CD8-positive, alpha-beta memory T cell (primary cell): ENCODE measurements around the gene CEP83. TPM values are rescaled to one million over a fixed set of nuclear protein-coding genes. Genes with fewer than 3 reads are reported as not detected.
A peak's percentile ranks its signal among the peaks of the same experiment; 100 is the strongest.

Experiments used
- CTCF ChIA-PET: fragments of 350-600 bp; sonication (Branson Sonifier 250); formaldehyde crosslinking; loops from one replicate; lab custom pipeline; 2021; ENCODE audit warnings: antibody characterized with exemption; lab: Charles Lee
- POLR2A ChIA-PET: fragments of 350-600 bp; sonication (Branson Sonifier 250); formaldehyde crosslinking; loops from one replicate; lab custom pipeline; 2021; ENCODE audit warnings: antibody characterized with exemption; lab: Charles Lee
- DNase-seq, 5 donors: peaks; one replicate each; pipeline versions ENCODE4 v3.0.0 to v3.0.0-alpha.2; 2020 to 2022; ENCODE audit warnings: mixed read lengths in 1 of 5
- H3K27ac ChIP-seq: one replicate; pipeline ENCODE4 v1.7.0; 2013; ENCODE audit warnings: low read depth, mild to moderate bottlenecking, low read length, moderate library complexity
- H3K27me3 ChIP-seq: 2 replicates; pipeline ENCODE4 v1.7.0; 2013; ENCODE audit warnings: low read length, mild to moderate bottlenecking; ENCODE audit not compliant: insufficient read depth, poor library complexity, severe bottlenecking
- H3K36me3 ChIP-seq: 2 replicates; pipeline ENCODE4 v1.7.0; 2013; ENCODE audit warnings: mild to moderate bottlenecking, low read length, moderate library complexity; ENCODE audit not compliant: insufficient read depth
- H3K4me1 ChIP-seq: 2 replicates; pipeline ENCODE4 v1.7.0; 2013; ENCODE audit warnings: mild to moderate bottlenecking, low read length, moderate library complexity; ENCODE audit not compliant: insufficient read depth
- H3K4me3 ChIP-seq: 2 replicates; pipeline ENCODE4 v1.7.0; 2013; ENCODE audit warnings: mild to moderate bottlenecking, low read length
- H3K9me3 ChIP-seq: 2 replicates; pipeline ENCODE4 v1.7.0; 2013; ENCODE audit warnings: mild to moderate bottlenecking, low read length
- H3K27ac Mint-ChIP-seq, 8 donors: one replicate each; pipeline ENCODE4 v1.8.0; 2020 to 2021; ENCODE audit warnings: mixed read lengths in 8 of 8, mild to moderate bottlenecking in 6 of 8, inconsistent platforms in 3 of 8, moderate library complexity in 3 of 8
- H3K27me3 Mint-ChIP-seq, 2 donors: one replicate each; pipeline ENCODE4 v1.8.0; 2020 to 2021; ENCODE audit warnings: mixed read lengths in 2 of 2, mild to moderate bottlenecking in 1 of 2, moderate library complexity in 1 of 2
- H3K36me3 Mint-ChIP-seq, 3 donors: one replicate each; pipeline ENCODE4 v1.8.0; 2020 to 2021; ENCODE audit warnings: mixed read lengths in 3 of 3, inconsistent platforms in 1 of 3, mild to moderate bottlenecking in 1 of 3
- H3K4me1 Mint-ChIP-seq, 3 donors: one replicate each; pipeline ENCODE4 v1.8.0; 2020 to 2021; ENCODE audit warnings: mixed read lengths in 3 of 3, inconsistent platforms in 1 of 3, mild to moderate bottlenecking in 1 of 3
- H3K4me3 Mint-ChIP-seq, 7 donors: one replicate each; pipeline ENCODE4 v1.8.0; 2020 to 2021; ENCODE audit warnings: mixed read lengths in 7 of 7, mild to moderate bottlenecking in 6 of 7, moderate library complexity in 4 of 7, inconsistent platforms in 2 of 7
- H3K9me3 Mint-ChIP-seq, 5 donors: one replicate each; pipeline ENCODE4 v1.8.0; 2020 to 2022; ENCODE audit warnings: mixed read lengths in 5 of 5, mild to moderate bottlenecking in 3 of 5, moderate library complexity in 2 of 5, inconsistent platforms in 1 of 5
- polyA plus RNA-seq: library from polyadenylated mRNA; unstranded; fragments of 300-500 nt; fragmentation: Illumina TruSeq; gene quantifications from one replicate; pipeline ENCODE4 v1.2.3, GENCODE V29; 2021
- total RNA-seq, 2 experiments: library from RNA; stranded (reverse); gene quantifications; one replicate each; pipeline ENCODE4 v1.2.3, GENCODE V29; 2021

The CEP83 gene
- total and polyA plus RNA-seq, 3 experiments from 2014 or later, result 5.2 to 25.8 (median 25.7) TPM

- H3K27ac Mint-ChIP-seq, result peak overlapping the region; percentile 84 to 100 (median 99)
- POLR2A ChIA-PET, result no interaction called here
- peaks cover 0 to 7% of the 10 kb centered on the region in 2 donors for H3K27me3 Mint-ChIP-seq
These were observed 195.6 kb downstream of the CEP83 start for GRCh38 chr12:94263905-94264561.

GRCh38 chr12:94263011-94263811 lies 196.5 kb downstream of the CEP83 start:
- peak; percentile 28 to 72 (median 58) for DNase-seq
- Histone ChIP-seq H3K27me3 (no peaks in the 10 kb centered on the region), H3K4me3 (peak overlapping the region; percentile 70), H3K27ac (peak overlapping the region; percentile 75), H3K9me3 (no peaks in the 10 kb centered on the region), H3K36me3 (no peaks in the 10 kb centered on the region), H3K4me1 (peaks cover 24% of the 10 kb centered on the region)
- ChIA-PET POLR2A (interaction anchor here (0.6 to 2.3 kb wide), 7 partner anchors 8 to 196 kb away, joined by 3 to 20 read pairs (median 3); partner anchors contain the start of gene PLXNC1), CTCF (interaction anchor here (0.9 to 2.0 kb wide), 8 partner anchors 10 to 162 kb away, joined by 3 to 10 read pairs (median 4); partner anchors contain the start of gene PLXNC1)
- H3K4me3 Mint-ChIP-seq, result peak overlapping the region; percentile 96 to 99 (median 97)
- peak overlapping the region; percentile 98 to 100 (median 99) for H3K27ac Mint-ChIP-seq
- peaks cover 0 to 7% of the 10 kb centered on the region in 2 donors for H3K27me3 Mint-ChIP-seq
- no peaks in the 10 kb centered on the region for H3K9me3 Mint-ChIP-seq
- peaks cover 11 to 46% (median 21%) of the 10 kb centered on the region in 3 donors for H3K36me3 Mint-ChIP-seq
- peaks cover 39 to 55% (median 52%) of the 10 kb centered on the region in 3 donors for H3K4me1 Mint-ChIP-seq

More at GRCh38 chr12:94263905-94264561, 195.6 kb downstream of the CEP83 start:
- peaks cover 13 to 49% (median 23%) of the 10 kb centered on the region in 3 donors for H3K36me3 Mint-ChIP-seq
- H3K4me3 Mint-ChIP-seq, result peak overlapping the region; percentile 50 to 99 (median 97)
- DNase-seq, result no peak
- Histone ChIP-seq H3K4me3 (no peak overlapping the region), H3K4me1 (peaks cover 24% of the 10 kb centered on the region), H3K27me3 (no peaks in the 10 kb centered on the region), H3K36me3 (no peaks in the 10 kb centered on the region), H3K27ac (no peak overlapping the region), H3K9me3 (no peaks in the 10 kb centered on the region)
- H3K9me3 Mint-ChIP-seq, result no peaks in the 10 kb centered on the region
- CTCF ChIA-PET, result no interaction called here
- H3K4me1 Mint-ChIP-seq, result peaks cover 43 to 60% (median 59%) of the 10 kb centered on the region in 3 donors

GRCh38 chr12:94262228-94263010 lies 197.2 kb downstream of the CEP83 start:
- Mint-ChIP-seq H3K4me3 (peak overlapping the region; percentile 96 to 99 (median 97)), H3K27me3 (peaks cover 0 to 7% of the 10 kb centered on the region in 2 donors), H3K36me3 (peaks cover 10 to 43% (median 20%) of the 10 kb centered on the region in 3 donors), H3K9me3 (no peaks in the 10 kb centered on the region), H3K4me1 (peaks cover 32 to 47% (median 44%) of the 10 kb centered on the region in 3 donors), H3K27ac (peak overlapping the region; percentile 98 to 100 (median 99))
- Histone ChIP-seq H3K4me1 (peaks cover 24% of the 10 kb centered on the region), H3K4me3 (peak overlapping the region; percentile 70), H3K27me3 (no peaks in the 10 kb centered on the region), H3K36me3 (no peaks in the 10 kb centered on the region), H3K9me3 (no peaks in the 10 kb centered on the region), H3K27ac (peak overlapping the region; percentile 75)
- peak; percentile 55 to 87 (median 75) for DNase-seq
- ChIA-PET POLR2A (interaction anchor here (0.6 to 2.3 kb wide), 9 partner anchors 9 to 197 kb away, joined by 3 to 20 read pairs (median 3); partner anchors contain the start of gene PLXNC1), CTCF (interaction anchor here (0.9 to 2.0 kb wide), 8 partner anchors 9 to 162 kb away, joined by 3 to 10 read pairs (median 4); partner anchors contain the start of gene PLXNC1)

- peak overlapping the region; percentile 70 for H3K4me3 ChIP-seq
- H3K27me3 ChIP-seq, result no peaks in the 10 kb centered on the region
- CTCF ChIA-PET, result interaction anchor here (1.4 to 2.0 kb wide), 5 partner anchors 20 to 160 kb away, joined by 4 to 10 read pairs (median 5); partner anchors contain the start of gene PLXNC1
- peaks cover 24% of the 10 kb centered on the region for H3K4me1 ChIP-seq
- H3K4me3 Mint-ChIP-seq, result peak overlapping the region; percentile 96 to 99 (median 97)
- H3K36me3 ChIP-seq, result no peaks in the 10 kb centered on the region
- peaks cover 29 to 41% (median 39%) of the 10 kb centered on the region in 3 donors for H3K4me1 Mint-ChIP-seq
- peak overlapping the region; percentile 98 to 100 (median 99) for H3K27ac Mint-ChIP-seq
- no peaks in the 10 kb centered on the region for H3K9me3 ChIP-seq
- no peaks in the 10 kb centered on the region for H3K9me3 Mint-ChIP-seq
- POLR2A ChIA-PET, result interaction anchor here (0.7 to 2.3 kb wide), 3 partner anchors 54 to 113 kb away, joined by 4 to 20 read pairs (median 10); partner anchors contain the start of gene PLXNC1
- H3K27ac ChIP-seq, result no peak overlapping the region
- no peak for DNase-seq
- peaks cover 10 to 38% (median 17%) of the 10 kb centered on the region in 3 donors for H3K36me3 Mint-ChIP-seq
- H3K27me3 Mint-ChIP-seq, result peaks cover 0 to 7% of the 10 kb centered on the region in 2 donors
These were observed 197.9 kb downstream of the CEP83 start for GRCh38 chr12:94261786-94262185.

- ChIA-PET CTCF (no interaction called here), POLR2A (no interaction called here)
- peaks cover 10 to 36% (median 16%) of the 10 kb centered on the region in 3 donors for H3K36me3 Mint-ChIP-seq
These were observed 198.5 kb downstream of the CEP83 start for GRCh38 chr12:94261119-94261518.

GRCh38 chr12:94260717-94261116 lies 198.9 kb downstream of the CEP83 start:
- peak overlapping the region in 1 of 7 donors; percentile 48 for H3K4me3 Mint-ChIP-seq
- H3K9me3 Mint-ChIP-seq, result no peaks in the 10 kb centered on the region
- H3K4me1 ChIP-seq, result peaks cover 24% of the 10 kb centered on the region
- peaks cover 5% of the 10 kb centered on the region for H3K36me3 ChIP-seq
- no peaks in the 10 kb centered on the region for H3K27me3 ChIP-seq
- CTCF ChIA-PET, result interaction anchor here (0.6 to 1.0 kb wide), 2 partner anchors 17 to 112 kb away, joined by 3 to 4 read pairs; no protein-coding TSS in a partner anchor
- peaks cover 10 to 36% (median 15%) of the 10 kb centered on the region in 3 donors for H3K36me3 Mint-ChIP-seq
- POLR2A ChIA-PET, result no interaction called here
- H3K9me3 ChIP-seq, result no peaks in the 10 kb centered on the region
- H3K4me3 ChIP-seq, result no peak overlapping the region
- H3K4me1 Mint-ChIP-seq, result peaks cover 25 to 34% (median 34%) of the 10 kb centered on the region in 3 donors
- no peak overlapping the region for H3K27ac ChIP-seq
- peak overlapping the region in 6 of 8 donors; percentile 17 to 99 (median 48) for H3K27ac Mint-ChIP-seq
- peaks cover 0 to 7% of the 10 kb centered on the region in 2 donors for H3K27me3 Mint-ChIP-seq
- DNase-seq, result no peak

More at GRCh38 chr12:94261119-94261518, 198.5 kb downstream of the CEP83 start:
- H3K27me3 ChIP-seq, result no peaks in the 10 kb centered on the region
- peaks cover 1% of the 10 kb centered on the region for H3K36me3 ChIP-seq
- H3K27ac Mint-ChIP-seq, result peak overlapping the region in 7 of 8 donors; percentile 40 to 100 (median 63)
- no peak overlapping the region for H3K4me3 ChIP-seq
- H3K4me1 Mint-ChIP-seq, result peaks cover 28 to 38% (median 38%) of the 10 kb centered on the region in 3 donors
- H3K4me3 Mint-ChIP-seq, result peak overlapping the region in 3 of 7 donors; percentile 19 to 48 (median 37)
- no peaks in the 10 kb centered on the region for H3K9me3 ChIP-seq
- peaks cover 24% of the 10 kb centered on the region for H3K4me1 ChIP-seq
- peaks cover 0 to 7% of the 10 kb centered on the region in 2 donors for H3K27me3 Mint-ChIP-seq
- no peak overlapping the region for H3K27ac ChIP-seq
- no peak for DNase-seq
- no peaks in the 10 kb centered on the region for H3K9me3 Mint-ChIP-seq

GRCh38 chr12:94260017-94260416 lies 199.7 kb downstream of the CEP83 start:
- Histone ChIP-seq H3K9me3 (no peaks in the 10 kb centered on the region), H3K36me3 (peaks cover 6% of the 10 kb centered on the region), H3K4me3 (no peak overlapping the region), H3K4me1 (peaks cover 24% of the 10 kb centered on the region), H3K27me3 (no peaks in the 10 kb centered on the region), H3K27ac (no peak overlapping the region)
- no peak for DNase-seq
- no peaks in the 10 kb centered on the region for H3K9me3 Mint-ChIP-seq
- ChIA-PET CTCF (interaction anchor here (0.6 to 1.0 kb wide), 2 partner anchors 18 to 111 kb away, joined by 3 to 4 read pairs; no protein-coding TSS in a partner anchor), POLR2A (no interaction called here)
- H3K4me3 Mint-ChIP-seq, result peak overlapping the region in 1 of 7 donors; percentile 56
- peaks cover 0 to 7% of the 10 kb centered on the region in 2 donors for H3K27me3 Mint-ChIP-seq
- peaks cover 25 to 34% (median 27%) of the 10 kb centered on the region in 3 donors for H3K4me1 Mint-ChIP-seq
- H3K36me3 Mint-ChIP-seq, result peaks cover 5 to 36% (median 9%) of the 10 kb centered on the region in 3 donors
- no peak overlapping the region for H3K27ac Mint-ChIP-seq
